Spleen (tissue), 11 donors: Measurements from ENCODE around the gene RBM20. TPM values are rescaled to one million over a fixed set of nuclear protein-coding genes. Genes with fewer than 3 reads are reported as not detected.

Experiments
- DNase-seq: peaks from one replicate; pipeline ENCODE4 v3.0.0-alpha.2; 2020
- H3K27ac ChIP-seq, 8 donors: fragments of 200-600 bp; sonication (generic) in 7 of 8; 1 replicate in 4 of 8; 2 replicates in 4 of 8; pipeline versions ENCODE4 v1.5.0 to v1.8.0; 2016 to 2021; ENCODE audit warnings: inconsistent platforms in 4 of 8, mild to moderate bottlenecking in 4 of 8, moderate library complexity in 1 of 8
- H3K27me3 ChIP-seq, 7 donors: fragments of 200-600 bp; sonication (generic) in 6 of 7; replicated peaks in 1 of 7; 1 replicate in 4 of 7; 2 replicates in 3 of 7; pipeline versions ENCODE4 v1.5.0 to v1.8.0; 2016 to 2021; ENCODE audit warnings: inconsistent platforms in 3 of 7, mild to moderate bottlenecking in 1 of 7
- H3K36me3 ChIP-seq, 6 donors: fragments of 200-600 bp; sonication (generic) in 5 of 6; 1 replicate in 4 of 6; 2 replicates in 2 of 6; pipeline versions ENCODE4 v1.5.0 to v1.8.0; 2016 to 2021; ENCODE audit warnings: inconsistent platforms in 2 of 6
- H3K4me1 ChIP-seq, 6 donors: fragments of 200-600 bp; sonication (generic) in 5 of 6; 1 replicate in 3 of 6; 2 replicates in 3 of 6; pipeline versions ENCODE4 v1.5.0 to v1.8.0; 2016 to 2021; ENCODE audit warnings: inconsistent platforms in 3 of 6
- H3K4me3 ChIP-seq, 8 donors: fragments of 200-600 bp; sonication (generic) in 7 of 8; 1 replicate in 4 of 8; 2 replicates in 4 of 8; pipeline versions ENCODE4 v1.5.0 to v1.8.0; 2016 to 2021; ENCODE audit warnings: inconsistent platforms in 4 of 8, mild to moderate bottlenecking in 4 of 8, moderate library complexity in 2 of 8
- H3K9me3 ChIP-seq, 8 donors: fragments of 200-600 bp; sonication (generic) in 7 of 8; 1 replicate in 4 of 8; 2 replicates in 4 of 8; pipeline versions ENCODE4 v1.5.0 to v1.8.0; 2016 to 2021; ENCODE audit warnings: inconsistent platforms in 4 of 8
- CTCF ChIP-seq, 11 experiments: fragments of 200-600 bp in 7 of 11; fragments of 450-650 bp in 4 of 11; sonication (generic) in 4 of 11; IDR thresholded peaks in 8 of 11; conservative IDR thresholded peaks in 3 of 11; 1 replicate in 7 of 11; 2 replicates in 4 of 11; pipeline versions ENCODE4 v1.4.0 to v1.8.0; 2016 to 2021; ENCODE audit warnings: antibody characterized with exemption in 11 of 11, inconsistent platforms in 4 of 11, mild to moderate bottlenecking in 1 of 11
- POLR2A ChIP-seq, 3 donors: fragments of 450-650 bp; IDR thresholded peaks; one replicate each; pipeline ENCODE4 v1.5.1; 2017; ENCODE audit warnings: antibody characterized with exemption in 3 of 3, mild to moderate bottlenecking in 1 of 3
- POLR2AphosphoS5 ChIP-seq, 3 donors: sonication (generic); formaldehyde crosslinking; IDR thresholded peaks; one replicate each; pipeline ENCODE4 v1.5.1; 2017; ENCODE audit warnings: antibody characterized with exemption in 3 of 3
- WGBS, 5 donors: extraction: QIAGEN DNeasy Blood & Tissue Kit in 3 of 5; methylation state at CpG; one replicate each; pipeline versions ENCODE4 v1.1.5 to v1.1.7; 2013 to 2018; 5-methylcytosine and 5-hydroxymethylcytosine counted together
- intact Hi-C: fragments of 100-400 bp; cut with DNase I; formaldehyde crosslinking; loops from one replicate; pipeline ENCODE4 v1.15.0; 2023; ENCODE audit warnings: low total_unique reads
- polyA plus RNA-seq, 3 donors: library from polyadenylated mRNA; stranded (reverse); fragments of 200-250 nt; gene quantifications; one replicate each; pipeline ENCODE4 v1.2.1, GENCODE V29; 2013
- total RNA-seq, 7 donors: library from RNA; depleted of rRNA in 3 of 7; stranded (reverse); fragments of >200 nt in 3 of 7; fragmentation: NEBNext Ultra II Directional in 4 of 7; extraction: Animal tissue kit (Norgen Biotek cat#: 25700) in 4 of 7; gene quantifications; one replicate each; pipeline versions ENCODE4 v1.1.0 to v1.2.1, GENCODE V29; 2016 to 2021
- donor health status: healthy with polysubstance abuse.
- donor health status: DM: no; HTN: no; CAD: no; lungs with moderate emphysema.
- donor health status: DM: no; HTN: no; CAD: no.
- donor health status: Bipolar disorder and iron deficiency.
- donor health status: healthy.
- donor health status: DM: no; HTN: no; CAD: no.
- donor health status: DM: yes; HTN: yes; CAD: no.

RBM20 gene
- total and polyA plus RNA-seq, 10 donors: 0.04 to 0.72 (median 0.29) TPM; not detected in 1

GRCh38 chr10:110782616-110783015 lies 138.5 kb downstream of the RBM20 start:
- Histone ChIP-seq H3K36me3 (no peaks in the 10 kb centered on the region), H3K4me3 (no peak overlapping the region), H3K27me3 (peaks cover 0 to 7% (median 0%) of the 10 kb centered on the region in 7 donors), H3K4me1 (peaks cover 0 to 6% (median 0%) of the 10 kb centered on the region in 6 donors), H3K9me3 (no peaks in the 10 kb centered on the region), H3K27ac (no peak overlapping the region)
- DNase-seq: no peak
- 61 to 88% (median 82%) methylated on average over 2 of the region's 2 CpGs for WGBS, 5 donors
- TF ChIP-seq CTCF (IDR thresholded peaks at IDR 0.05 in 8 of 11, conservative IDR thresholded peaks at IDR 0.05 in 3 of 11) (no peak), POLR2AphosphoS5 (IDR thresholded peaks at IDR 0.05) (no peak), POLR2A (IDR thresholded peaks at IDR 0.05) (no peak)
- intact Hi-C loops: no loop called here

- H3K36me3 ChIP-seq: no peaks in the 10 kb centered on the region
- no peak overlapping the region for H3K4me3 ChIP-seq
- peaks cover 0 to 6% (median 0%) of the 10 kb centered on the region in 6 donors for H3K4me1 ChIP-seq
- 47 to 63% (median 59%) methylated on average over 7 of the region's 7 CpGs for WGBS, 5 donors
- peak overlapping the region in 5 of 8 donors; percentile 23 to 55 (median 38) for H3K27ac ChIP-seq
- intact Hi-C loops: no loop called here
- peak in 1 of 11 experiments; percentile 12 for TF ChIP-seq CTCF (IDR thresholded peaks at IDR 0.05 in 8 of 11, conservative IDR thresholded peaks at IDR 0.05 in 3 of 11)
- no peak for TF ChIP-seq POLR2A (IDR thresholded peaks at IDR 0.05)
- TF ChIP-seq POLR2AphosphoS5 (IDR thresholded peaks at IDR 0.05): peak in 1 of 3 donors; percentile 6
- H3K27me3 ChIP-seq: peaks cover 0 to 5% (median 0%) of the 10 kb centered on the region in 7 donors
- no peak for DNase-seq
- no peaks in the 10 kb centered on the region for H3K9me3 ChIP-seq
Measured at GRCh38 chr10:110783509-110784107, 139.5 kb downstream of the RBM20 start.

- Histone ChIP-seq H3K9me3 (no peaks in the 10 kb centered on the region), H3K27me3 (peaks cover 0 to 4% (median 0%) of the 10 kb centered on the region in 7 donors), H3K36me3 (no peaks in the 10 kb centered on the region), H3K27ac (peak overlapping the region in 3 of 8 donors; percentile 35 to 55 (median 38)), H3K4me1 (peaks cover 0 to 6% (median 0%) of the 10 kb centered on the region in 6 donors), H3K4me3 (no peak overlapping the region)
- TF ChIP-seq POLR2A (IDR thresholded peaks at IDR 0.05) (no peak), CTCF (IDR thresholded peaks at IDR 0.05 in 8 of 11, conservative IDR thresholded peaks at IDR 0.05 in 3 of 11) (no peak), POLR2AphosphoS5 (IDR thresholded peaks at IDR 0.05) (no peak)
- no peak for DNase-seq
- intact Hi-C loops: no loop called here
- WGBS, 5 donors: 84 to 92% (median 87%) methylated on average over 6 of the region's 6 CpGs
Measured at GRCh38 chr10:110784198-110784597, 140.1 kb downstream of the RBM20 start.

GRCh38 chr10:110786172-110786571 lies 142.0 kb downstream of the RBM20 start:
- 70 to 83% (median 77%) methylated on average over 8 of the region's 8 CpGs for WGBS, 5 donors
- Histone ChIP-seq H3K27me3 (peaks cover 0 to 7% (median 0%) of the 10 kb centered on the region in 7 donors), H3K9me3 (no peaks in the 10 kb centered on the region), H3K27ac (no peak overlapping the region), H3K4me3 (no peak overlapping the region), H3K4me1 (peaks cover 0 to 6% (median 0%) of the 10 kb centered on the region in 6 donors), H3K36me3 (no peaks in the 10 kb centered on the region)
- intact Hi-C loops: no loop called here
- no peak for DNase-seq
- TF ChIP-seq POLR2A (IDR thresholded peaks at IDR 0.05): no peak
- TF ChIP-seq CTCF (IDR thresholded peaks at IDR 0.05 in 8 of 11, conservative IDR thresholded peaks at IDR 0.05 in 3 of 11): no peak
- no peak for TF ChIP-seq POLR2AphosphoS5 (IDR thresholded peaks at IDR 0.05)
